Measurements from ENCODE around the gene OGT.
"Not testable (repeated sequence)": the region's sequence is repeated elsewhere in the genome, so short reads cannot be mapped to it uniquely, and the experiment has no call there.

The OGT gene

DNA sequence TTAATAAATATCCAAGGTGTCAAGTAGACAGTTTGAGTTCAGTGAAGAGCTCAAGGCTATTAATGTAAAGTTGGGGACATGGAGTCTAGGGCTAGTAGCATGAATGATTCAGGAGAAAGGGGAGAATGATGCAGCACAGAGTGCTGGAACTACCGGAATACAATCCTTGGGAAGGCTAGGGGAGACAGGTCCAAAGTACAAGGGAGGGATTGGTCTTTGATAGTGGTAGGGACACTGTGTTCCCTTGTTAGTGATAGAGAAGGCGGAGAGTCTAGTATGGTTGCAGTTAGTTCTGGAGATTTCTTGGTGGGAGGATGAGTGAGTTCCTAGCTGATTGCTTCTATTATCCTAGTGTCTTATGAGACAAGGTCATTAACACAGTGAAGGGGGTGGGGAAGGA is 54.0 kb downstream of the OGT start:
- DNase-seq (ENCODE audit: low spot score): no peak

DNA sequence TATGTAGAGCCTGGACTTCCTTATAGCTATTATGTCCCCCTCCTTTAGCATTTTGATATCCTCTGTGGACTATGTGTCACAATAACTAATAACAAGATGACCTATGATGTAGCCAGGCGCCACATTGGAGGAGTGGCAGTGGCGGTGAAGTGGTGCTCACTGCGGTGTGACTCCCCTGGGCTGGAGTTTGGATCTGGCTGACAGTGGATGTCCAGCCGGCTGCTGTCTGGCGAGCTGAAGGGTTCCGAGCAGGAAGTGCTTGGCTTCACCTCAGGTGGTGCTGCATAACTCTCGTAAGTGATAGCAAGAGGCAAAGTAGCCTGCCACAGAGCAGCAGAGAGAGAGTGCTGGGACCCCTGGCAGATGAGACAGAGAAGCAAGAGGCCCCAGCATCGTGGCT is 60.3 kb downstream of the OGT start:
- not testable (repeated sequence) for DNase-seq (ENCODE audit: low spot score)

DNA sequence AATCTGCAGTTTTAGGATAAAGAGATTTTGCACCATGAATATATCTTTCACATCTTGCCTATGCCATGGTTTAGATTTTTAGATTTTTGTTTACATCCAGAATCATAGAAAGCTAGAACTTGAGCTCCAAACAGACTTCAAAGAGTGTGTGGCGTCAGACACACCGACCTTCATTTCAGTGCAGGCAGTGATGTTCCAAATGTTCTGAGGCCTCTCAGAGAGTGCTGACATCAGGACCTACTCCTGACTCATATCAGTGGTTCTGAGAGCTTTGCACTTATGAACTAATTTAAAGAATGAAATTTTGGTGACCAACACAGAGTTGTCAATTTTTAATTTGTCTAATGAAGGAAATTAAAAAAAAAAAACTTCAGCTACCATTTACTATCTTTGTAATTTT is 67.1 kb downstream of the OGT start:
- DNase-seq (ENCODE audit: low spot score): no peak

DNA sequence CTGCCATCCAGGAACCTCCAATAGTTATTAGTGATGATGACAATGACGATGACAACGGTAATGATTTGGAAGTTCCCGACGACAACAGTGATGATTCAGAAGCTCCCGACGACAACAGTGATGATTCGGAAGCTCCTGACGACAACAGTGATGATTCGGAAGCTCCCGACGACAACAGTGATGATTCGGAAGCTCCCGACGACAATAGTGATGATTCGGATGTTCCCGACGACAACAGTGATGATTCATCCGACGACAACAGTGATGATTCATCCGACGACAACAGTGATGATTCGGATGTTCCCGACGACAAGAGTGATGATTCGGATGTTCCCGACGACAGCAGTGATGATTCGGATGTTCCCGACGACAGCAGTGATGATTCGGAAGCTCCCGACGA is 70.7 kb downstream of the OGT start:
- no peak for DNase-seq (ENCODE audit: low spot score)

DNA sequence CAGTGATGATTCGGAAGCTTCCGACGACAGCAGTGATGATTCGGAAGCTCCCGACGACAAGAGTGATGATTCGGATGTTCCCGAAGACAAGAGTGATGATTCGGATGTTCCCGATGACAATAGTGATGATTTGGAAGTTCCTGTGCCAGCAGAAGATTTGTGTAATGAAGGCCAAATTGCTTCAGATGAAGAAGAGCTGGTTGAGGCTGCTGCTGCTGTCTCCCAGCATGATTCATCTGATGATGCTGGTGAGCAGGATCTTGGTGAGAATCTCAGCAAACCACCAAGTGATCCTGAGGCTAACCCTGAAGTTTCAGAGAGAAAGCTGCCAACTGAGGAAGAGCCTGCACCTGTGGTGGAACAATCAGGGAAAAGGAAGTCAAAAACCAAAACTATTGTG is 71.2 kb downstream of the OGT start:
- no peak for DNase-seq (ENCODE audit: low spot score)

DNA sequence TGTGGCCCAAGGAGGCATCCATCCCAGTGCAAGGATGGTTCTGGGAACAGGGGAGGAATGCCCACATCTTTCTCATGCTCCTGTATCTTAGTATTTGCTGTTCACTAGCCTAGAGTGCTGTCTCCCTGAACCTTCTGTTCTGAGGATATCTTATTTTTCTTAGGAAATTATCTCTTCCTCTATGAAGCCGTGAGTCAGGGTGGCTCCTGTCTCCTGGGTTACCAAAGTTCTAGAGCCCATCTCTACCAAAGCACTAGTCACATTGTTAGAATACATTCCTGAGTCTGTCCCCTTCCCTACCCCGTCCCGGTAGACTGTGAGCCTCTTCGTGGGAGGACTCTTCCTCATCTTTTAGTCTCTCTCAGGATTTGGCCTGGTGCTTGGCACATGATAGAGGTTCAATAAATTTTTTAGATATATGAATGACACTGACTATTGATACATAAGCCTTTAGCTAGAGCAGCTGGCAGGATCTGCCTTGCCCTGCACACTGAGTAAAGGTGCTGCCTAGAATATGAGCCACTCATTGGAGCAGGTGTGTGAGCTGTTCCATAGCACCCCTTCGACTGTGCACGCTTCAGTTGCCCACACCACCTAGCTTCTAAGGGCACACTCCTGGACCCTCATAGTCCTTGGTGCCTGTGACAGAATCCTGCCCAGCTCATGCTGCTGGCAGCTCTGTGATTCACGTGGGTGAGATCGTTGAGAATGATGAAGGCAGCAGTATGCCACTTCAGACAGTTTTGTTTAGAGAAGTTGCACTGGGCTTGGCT is 72.1 kb downstream of the OGT start:
- DNase-seq (ENCODE audit: low spot score): no peak

DNA sequence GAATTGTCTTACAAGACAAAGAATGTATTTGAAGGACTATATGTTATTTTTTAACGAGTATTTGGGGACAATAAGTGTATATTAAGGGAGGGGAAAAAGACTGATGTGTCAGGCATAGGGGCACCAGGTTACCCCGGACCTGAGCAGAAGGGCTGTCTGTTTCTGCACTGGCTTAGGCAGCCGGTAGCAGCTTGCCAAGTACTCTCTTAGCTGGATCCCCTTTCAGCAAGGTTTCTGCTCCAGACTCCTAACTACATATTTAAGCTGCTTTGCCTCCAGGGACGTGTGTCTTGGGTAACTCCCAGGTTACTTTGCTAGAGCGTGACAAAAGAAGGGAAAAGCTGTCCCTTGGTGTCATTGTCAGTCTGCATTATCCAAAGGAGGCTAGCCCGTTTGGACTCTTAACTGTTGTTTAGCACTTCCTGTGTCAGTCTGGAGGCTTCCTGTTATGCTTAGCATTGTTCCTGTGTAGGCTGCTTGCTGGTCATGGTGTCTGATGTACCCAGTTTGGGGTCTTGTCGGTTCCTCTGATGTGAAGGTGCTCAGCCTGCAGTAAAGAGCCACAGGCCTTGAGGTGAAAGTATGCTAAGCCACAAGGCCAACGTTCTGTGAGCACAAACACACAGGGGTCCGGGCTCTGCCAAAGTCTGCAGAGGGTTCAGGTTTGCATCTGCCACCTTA is 73.8 kb downstream of the OGT start:
- no peak for DNase-seq (ENCODE audit: low spot score)

DNA sequence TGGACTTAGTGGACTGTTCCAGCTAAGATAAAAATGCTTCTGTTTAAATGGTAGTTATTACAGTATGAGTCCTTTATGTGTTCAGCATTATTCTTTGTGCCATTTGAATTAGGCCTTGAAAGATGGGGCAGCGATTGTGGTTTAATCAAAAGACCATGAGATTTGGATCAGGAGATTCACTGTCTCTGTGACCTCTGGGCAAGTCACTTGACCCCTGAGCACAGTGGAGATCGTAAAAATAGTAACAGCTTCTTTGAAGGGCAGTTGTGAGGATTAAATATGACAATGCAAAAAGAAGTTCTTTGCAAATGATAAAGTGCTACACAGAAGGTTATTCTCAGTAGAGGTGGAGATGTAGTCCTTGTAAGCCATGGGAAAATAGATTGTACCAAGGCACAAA is 74.6 kb downstream of the OGT start:
- no peak for DNase-seq (ENCODE audit: low spot score)

DNA sequence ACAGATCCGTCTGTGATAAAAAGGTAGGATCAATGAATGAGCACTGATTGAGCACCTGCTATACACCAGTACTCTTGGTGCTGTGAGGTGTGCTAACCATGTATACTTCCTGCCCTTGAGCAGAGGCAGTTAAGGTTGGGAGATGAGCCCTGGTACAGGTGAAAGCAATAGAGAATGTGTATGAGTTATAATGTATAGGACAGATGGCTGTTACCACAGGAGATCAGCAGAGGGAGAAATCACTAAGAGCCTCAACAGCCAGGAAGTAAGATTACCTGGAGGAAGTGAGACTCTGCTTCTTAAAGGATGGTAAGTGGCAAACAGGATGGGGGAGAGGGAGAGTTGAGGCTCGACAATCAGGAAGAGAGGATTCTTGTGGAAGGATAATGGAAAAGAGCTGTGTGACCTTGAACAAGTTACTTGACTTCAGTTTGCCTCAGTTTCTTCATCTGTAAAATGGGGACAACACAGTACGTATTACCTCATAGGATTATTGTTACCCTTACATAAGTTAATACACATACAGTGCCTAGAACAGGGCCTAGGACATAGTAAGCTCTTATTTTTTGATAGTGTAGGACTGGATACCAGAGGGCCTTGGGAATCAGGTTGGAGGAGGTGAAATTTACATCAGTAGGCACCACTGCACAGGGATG is 76.3 kb downstream of the OGT start:
- DNase-seq (ENCODE audit: low spot score): no peak

DNA sequence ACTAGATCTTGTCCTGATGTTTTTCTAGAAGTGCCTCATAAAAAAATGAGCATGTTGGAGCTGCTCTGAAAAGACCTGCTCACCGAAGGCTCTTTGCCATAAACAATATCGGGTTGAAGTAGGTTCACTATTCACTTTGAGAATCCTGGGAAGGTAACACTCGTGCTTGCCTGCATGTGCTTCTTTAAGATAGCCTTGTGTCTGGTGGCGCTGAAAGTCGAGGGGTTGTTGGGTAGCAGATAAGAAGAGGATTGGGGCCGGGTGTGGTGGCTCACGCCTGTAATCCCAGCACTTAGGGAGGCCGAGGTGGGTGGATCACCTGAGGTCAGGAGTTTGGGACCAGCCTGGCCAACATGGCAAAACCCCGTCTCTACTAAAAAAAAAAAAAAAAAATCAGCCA is 78.8 kb downstream of the OGT start:
- not testable (repeated sequence) for DNase-seq (ENCODE audit: low spot score)

DNA sequence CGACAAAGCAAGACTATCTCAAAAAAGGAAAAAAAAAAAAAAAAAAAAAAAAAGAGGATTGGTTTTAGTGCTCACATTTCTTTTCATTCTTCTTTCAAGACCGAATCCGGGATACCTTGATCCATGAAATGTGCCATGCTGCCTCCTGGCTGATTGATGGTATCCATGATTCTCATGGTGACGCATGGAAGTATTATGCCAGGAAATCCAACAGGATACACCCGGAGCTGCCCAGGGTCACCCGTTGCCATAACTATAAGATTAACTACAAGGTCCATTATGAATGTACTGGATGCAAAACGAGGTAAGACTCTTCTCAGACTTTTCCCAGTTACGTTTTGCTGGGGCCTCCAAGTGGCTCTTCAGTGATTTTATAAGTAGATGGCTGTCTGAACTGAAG is 79.4 kb downstream of the OGT start:
- DNase-seq (ENCODE audit: low spot score): no peak

DNA sequence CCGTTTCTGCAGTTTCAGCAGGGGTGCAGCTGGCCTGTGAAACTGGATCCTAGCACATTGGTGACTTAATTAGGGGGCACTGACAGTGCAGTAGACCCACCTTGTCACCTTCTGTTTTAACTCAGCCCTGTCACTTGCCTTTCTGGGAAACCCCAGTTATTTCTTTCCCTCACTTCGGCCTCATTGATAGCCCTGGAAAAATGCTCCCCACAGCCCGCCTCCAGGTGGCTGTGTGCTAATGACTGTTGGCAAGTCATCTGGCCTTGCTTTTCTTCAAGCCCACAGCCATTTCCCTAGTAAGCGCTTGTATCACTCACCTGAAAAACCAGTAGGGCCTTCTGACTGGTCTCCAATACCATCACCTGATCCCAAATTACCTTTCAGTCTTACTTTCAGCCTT is 82.2 kb downstream of the OGT start:
- no peak for DNase-seq (ENCODE audit: low spot score)

DNA sequence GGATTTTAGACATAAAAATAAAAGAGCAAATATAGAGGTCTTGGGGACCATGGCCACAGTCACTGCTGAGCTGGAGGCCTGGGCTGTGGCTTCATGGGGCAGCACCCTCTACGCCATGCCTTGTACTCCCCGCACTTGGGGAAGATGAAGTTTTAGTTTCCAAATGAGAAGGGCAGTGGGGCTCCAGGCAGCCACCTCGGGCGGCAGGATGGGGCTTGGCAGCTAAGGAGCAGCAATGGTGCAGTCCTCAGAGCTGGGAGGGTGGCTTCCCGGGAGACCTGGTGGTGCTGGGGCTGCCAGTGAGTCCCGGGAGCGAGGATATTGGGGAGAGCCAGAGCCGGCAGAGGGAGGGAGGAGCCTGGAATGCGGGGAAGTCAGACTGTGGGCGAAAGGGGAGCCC is 83.0 kb downstream of the OGT start:
- no peak for DNase-seq (ENCODE audit: low spot score)

DNA sequence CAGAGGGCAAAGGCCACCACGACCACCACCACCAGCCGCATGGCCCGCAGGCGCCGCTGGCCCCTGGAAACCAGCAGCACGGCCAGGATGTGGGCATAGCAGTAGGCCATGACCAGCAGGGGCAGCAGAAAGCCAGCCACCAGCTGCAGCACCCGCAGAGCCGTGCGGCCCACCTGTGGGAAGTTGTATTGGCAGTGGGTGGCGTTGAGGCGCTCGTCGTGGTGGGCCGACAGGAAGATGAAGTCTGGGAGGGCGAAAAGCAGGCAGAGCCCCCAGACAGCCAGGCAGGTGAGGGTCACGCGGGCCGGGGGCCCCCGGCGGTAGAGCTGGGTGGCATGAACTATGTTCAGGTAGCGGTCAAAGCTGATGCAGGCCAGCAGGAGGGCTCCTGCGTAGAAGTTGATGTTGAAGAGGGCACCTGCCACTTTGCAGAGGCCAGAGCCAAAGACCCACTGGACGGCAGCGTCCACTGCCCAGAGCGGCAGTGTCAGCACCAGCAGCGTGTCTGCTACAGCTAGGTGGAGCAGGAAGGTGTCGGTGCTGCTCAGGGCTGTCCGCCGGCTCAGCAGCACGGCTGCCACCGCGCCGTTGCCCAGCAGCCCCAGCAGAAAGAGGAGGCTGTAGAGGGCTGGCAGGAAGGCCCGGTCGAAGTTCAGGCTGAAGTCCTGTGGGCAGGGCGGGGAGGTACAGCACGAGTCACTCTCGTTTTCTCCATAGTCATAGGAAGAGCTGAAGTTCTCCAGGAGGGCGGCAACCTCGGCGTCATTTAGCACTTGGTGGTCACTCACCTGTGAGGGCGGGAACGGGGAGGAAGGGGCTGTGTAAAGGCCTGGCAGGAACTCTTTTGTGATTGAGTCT is 84.0 kb downstream of the OGT start:
- no peak for DNase-seq (ENCODE audit: low spot score)

DNA sequence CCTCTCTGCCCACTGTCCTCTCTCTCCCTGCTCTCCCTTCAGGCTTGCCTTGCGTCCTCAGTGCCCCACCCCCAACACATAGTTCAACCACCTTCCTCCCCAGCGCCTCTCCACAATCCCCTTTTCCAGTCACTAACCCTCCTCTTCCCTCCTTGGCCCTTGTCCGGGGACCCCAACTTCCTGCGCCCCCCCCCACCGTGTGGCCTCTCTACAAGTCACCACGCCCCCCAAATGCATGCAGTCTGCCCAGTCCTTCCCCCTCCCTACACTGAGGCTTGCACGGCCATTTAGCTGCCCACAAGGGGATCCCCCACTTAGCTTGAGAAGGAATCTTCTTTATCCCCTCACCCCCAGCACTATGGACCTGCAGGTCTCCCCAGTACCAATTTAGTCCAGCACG is 84.8 kb downstream of the OGT start:
- DNase-seq (ENCODE audit: low spot score): no peak

DNA sequence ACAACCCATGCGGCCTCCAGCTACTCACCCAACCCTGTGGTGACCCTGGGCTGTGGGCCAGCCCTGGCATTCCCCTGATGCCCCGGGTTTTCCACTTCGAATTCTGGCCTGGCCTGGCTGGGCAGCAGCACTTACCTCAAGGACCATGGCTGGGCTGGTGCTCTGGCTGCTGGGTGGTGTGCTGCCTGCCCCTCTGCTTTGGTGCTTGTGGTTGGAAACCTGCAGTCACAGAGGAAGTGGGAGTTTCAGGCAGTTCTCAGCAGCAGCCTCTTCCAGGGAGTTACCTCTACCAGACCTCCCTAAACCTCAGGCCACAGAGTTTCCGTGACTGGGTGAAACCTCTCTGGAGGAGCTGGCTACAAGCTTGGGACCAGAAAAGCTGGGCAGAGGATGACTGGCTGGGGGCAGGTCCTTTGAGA is 85.4 kb downstream of the OGT start, which contains the start of gene CXCR3:
Gene CXCR3 (minus strand): TSS at position 209 of the 419 bp plus-strand sequence. CDS start 62 bp downstream, at position 147.
- DNase-seq (ENCODE audit: low spot score): no peak

DNA sequence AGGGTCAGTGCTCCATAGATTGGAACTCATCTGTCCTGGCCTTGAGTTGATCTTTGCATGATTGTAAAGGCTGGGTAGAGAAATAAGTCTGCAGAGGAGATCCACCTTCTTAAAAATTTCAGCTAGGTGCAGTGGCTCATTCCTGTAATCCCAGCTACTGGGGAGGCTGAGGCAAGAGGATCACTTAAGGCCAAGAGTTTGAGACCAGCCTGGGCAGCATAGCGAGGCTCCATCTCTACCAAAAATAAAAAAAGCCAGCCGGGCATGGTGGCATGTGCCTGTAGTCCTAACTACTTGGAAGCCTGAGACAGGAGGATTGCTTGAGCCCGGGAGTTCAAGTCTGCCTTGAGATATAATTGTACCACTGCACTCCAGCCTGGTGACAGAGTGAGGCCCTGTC is 85.9 kb downstream of the OGT start:
- DNase-seq (ENCODE audit: low spot score): no peak

DNA sequence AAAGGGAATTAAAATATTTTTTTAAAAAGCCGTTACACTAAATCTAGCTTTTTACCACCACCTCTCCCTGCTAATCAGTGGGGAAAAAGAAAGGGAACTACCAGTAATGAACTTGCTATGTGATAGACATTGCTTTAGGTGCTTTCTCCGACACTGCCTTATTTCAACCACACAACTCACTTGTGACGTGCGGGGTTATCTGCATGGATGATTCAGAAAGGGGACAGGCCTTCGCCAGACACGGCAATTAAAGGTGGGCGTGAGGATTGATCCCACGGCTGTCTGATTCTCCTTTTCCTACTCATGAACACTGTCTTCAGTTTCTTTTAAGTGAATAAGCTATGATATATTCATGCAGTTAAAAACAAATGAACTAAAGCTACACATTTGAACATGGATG is 86.3 kb downstream of the OGT start:
- no peak for DNase-seq (ENCODE audit: low spot score)

DNA sequence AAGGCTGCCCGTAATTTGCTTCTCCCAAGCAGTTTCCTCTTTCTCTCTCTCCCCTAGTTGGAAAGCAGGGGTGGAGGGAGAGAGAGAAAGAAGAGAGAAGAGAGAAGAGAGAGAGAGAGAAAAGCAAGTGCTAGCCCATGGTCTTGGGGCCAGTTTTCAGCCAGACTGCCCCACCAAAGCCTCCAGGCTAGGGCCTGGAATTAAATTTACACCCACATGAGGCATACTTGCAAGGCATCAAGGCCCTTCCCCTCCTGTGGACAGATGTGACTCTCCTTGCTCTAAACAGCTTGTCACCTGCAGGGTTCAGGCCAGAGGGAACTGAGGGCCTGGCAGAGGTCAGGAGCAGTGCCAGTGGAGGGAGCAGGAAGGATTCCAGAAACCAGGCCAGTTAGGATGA is 87.1 kb downstream of the OGT start:
- no peak for DNase-seq (ENCODE audit: low spot score)

DNA sequence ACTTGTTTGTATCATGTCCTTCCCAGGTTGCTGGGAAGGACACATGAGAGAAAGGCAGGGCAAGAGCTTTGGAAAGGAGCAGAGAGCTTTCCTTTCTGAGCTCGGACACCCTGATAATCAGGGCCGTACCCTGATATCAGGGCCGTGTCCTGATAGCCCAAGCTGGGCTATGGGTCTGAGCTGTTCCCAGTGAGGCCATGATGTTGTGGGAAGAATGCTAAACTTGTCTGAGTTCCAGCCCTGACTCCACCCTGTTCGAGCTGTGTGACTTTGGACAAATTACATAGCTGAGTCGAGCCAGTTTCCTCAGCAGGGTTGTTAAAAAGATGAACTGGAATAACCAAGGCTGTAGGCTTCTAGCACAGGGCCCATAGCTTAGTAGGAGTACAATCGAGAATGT is 88.7 kb downstream of the OGT start:
- no peak for DNase-seq (ENCODE audit: low spot score)

DNA sequence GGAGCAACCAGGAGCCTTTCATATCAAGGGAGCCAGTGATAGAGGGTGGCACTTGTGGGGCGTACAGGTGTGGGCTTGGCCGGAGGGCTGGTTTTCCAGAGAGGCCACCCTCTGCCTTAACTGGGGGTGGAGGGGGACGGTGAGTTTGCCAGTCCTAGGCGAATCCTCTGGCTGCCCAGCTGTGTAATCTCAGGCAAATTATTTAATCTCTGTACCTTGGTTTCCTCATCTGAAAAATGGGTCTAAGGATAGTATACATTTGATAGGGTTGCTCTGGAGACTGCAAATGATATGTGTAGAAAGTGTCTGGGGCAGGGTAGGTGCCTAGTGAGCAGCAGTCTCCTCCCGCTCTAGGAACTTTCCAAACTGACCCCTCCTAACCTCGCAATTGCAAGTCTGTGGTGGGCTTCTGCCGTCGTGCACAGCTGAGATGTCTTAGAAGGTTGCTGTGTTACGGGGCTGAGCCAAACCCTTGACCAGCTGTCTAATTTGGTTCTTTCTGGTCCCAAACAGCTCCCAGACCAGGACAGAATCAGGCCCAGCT is 89.2 kb downstream of the OGT start:
- no peak for DNase-seq (ENCODE audit: low spot score)

Data from hepatic stellate cell (primary cell).